K562 (cell line): ENCODE results near the gene PPT1. TPM values are rescaled to one million over a fixed set of nuclear protein-coding genes. Genes with fewer than 3 reads are reported as not detected.
A peak's percentile ranks its signal among the peaks of the same experiment; 100 is the strongest.

ENCODE experiments used
- EWSR1 ChIP-seq: fragments of 450-650 bp; IDR thresholded peaks from 2 replicates; pipeline ENCODE4 v1.6.1; 2018; ENCODE audit warnings: borderline replicate concordance, mild to moderate bottlenecking, low read depth, moderate library complexity; ENCODE audit not compliant: partially characterized antibody
- FOXA1 ChIP-seq: fragments of 450-650 bp; IDR thresholded peaks from 2 replicates; pipeline ENCODE4 v1.6.1; 2016; ENCODE audit warnings: mild to moderate bottlenecking, borderline replicate concordance
- IRF2 ChIP-seq: sonication (generic); formaldehyde crosslinking; IDR thresholded peaks from 2 replicates; pipeline ENCODE4 v1.8.1; 2022; ENCODE audit warnings: mild to moderate bottlenecking, missing genetic modification reagents
- MAFG ChIP-seq: fragments of 450-650 bp; conservative IDR thresholded peaks from 2 replicates; pipeline ENCODE4 v1.6.1; 2016; ENCODE audit warnings: missing genetic modification characterization, missing compliant biosample characterization
- U2AF1 ChIP-seq: fragments of 200-400 bp; formaldehyde crosslinking; optimal IDR thresholded peaks from 2 replicates; pipeline ENCODE3; 2017; ENCODE audit warnings: mild to moderate bottlenecking, low read depth, low read length, moderate library complexity
- XRCC3 ChIP-seq: fragments of 450-650 bp; IDR thresholded peaks from 2 replicates; pipeline ENCODE4 v1.6.1; 2017; ENCODE audit warnings: mild to moderate bottlenecking, moderate library complexity
- ZNF184 ChIP-seq: sonication (generic); formaldehyde crosslinking; IDR thresholded peaks from 2 replicates; pipeline ENCODE4 v1.5.0; 2020; ENCODE audit warnings: missing genetic modification reagents
- ZNF444 ChIP-seq: fragments of 250-450 bp; sonication (Bioruptor Pico); IDR thresholded peaks from 2 replicates; pipeline ENCODE4 v1.4.0; 2020; ENCODE audit warnings: mild to moderate bottlenecking, moderate library complexity
- ZNF695 ChIP-seq: fragments of 450-650 bp; formaldehyde crosslinking; IDR thresholded peaks from 2 replicates; pipeline ENCODE4 v1.4.0; 2020; ENCODE audit warnings: mild to moderate bottlenecking, moderate library complexity
- ZNF764 ChIP-seq: fragments of 250-450 bp; sonication (Bioruptor Pico); IDR thresholded peaks from 2 replicates; pipeline ENCODE4 v1.4.0; 2020; ENCODE audit warnings: low read depth, mild to moderate bottlenecking, moderate library complexity
- polyA plus RNA-seq, 8 experiments: library from polyadenylated mRNA; depleted of rRNA in 4 of 8; stranded (reverse) in 5 of 8; unstranded in 3 of 8; fragments of >200 nt; fragmentation: Nextera tagmentation in 2 of 8; fragmentation: Illumina TruSeq in 1 of 8; extraction: Ambion mirVana in 2 of 8; extraction: Trizol in 1 of 8; gene quantifications; 2 replicates each; pipeline versions ENCODE4 v1.2.1 to v1.2.3, GENCODE V29; 2011 to 2014; ENCODE audit warnings: inconsistent platforms in 1 of 8, missing spikeins in 1 of 8
- total RNA-seq, 7 experiments: library from RNA; depleted of rRNA in 6 of 7; stranded (reverse); fragments of >200 nt in 6 of 7; fragmentation: Illumina TruSeq in 2 of 7; extraction: Trizol in 2 of 7; gene quantifications; 2 replicates each; pipeline versions ENCODE4 v1.2.1 to v1.2.3, GENCODE V29; 2011 to 2021; ENCODE audit warnings: low replicate concordance in 1 of 7
- TF ChIP-seq, protein P1 (sequence below): fragments of 150-350 bp; IDR thresholded peaks from 2 replicates; pipeline ENCODE4 v1.6.1; 2014; ENCODE audit warnings: low read depth, mild to moderate bottlenecking, low read length, borderline replicate concordance
- TF ChIP-seq, protein P2 (sequence below): fragments of 450-650 bp; IDR thresholded peaks from 2 replicates; pipeline ENCODE4 v1.6.1; 2016; ENCODE audit warnings: low read depth, mild to moderate bottlenecking, moderate library complexity
- TF ChIP-seq, protein P3 (sequence below): fragments of 250-450 bp; sonication (Bioruptor Pico); IDR thresholded peaks from 2 replicates; pipeline ENCODE4 v1.8.0; 2022; ENCODE audit warnings: inconsistent platforms, mild to moderate bottlenecking, moderate library complexity, borderline replicate concordance
- TF ChIP-seq, protein P4 (sequence below): fragments of 250-450 bp; sonication (Bioruptor Pico); IDR thresholded peaks from 2 replicates; pipeline ENCODE4 v1.8.0; 2022; ENCODE audit warnings: moderate library complexity, mild to moderate bottlenecking, inconsistent platforms
- TF ChIP-seq, protein P5 (sequence below): sonication (generic); formaldehyde crosslinking; IDR thresholded peaks from 2 replicates; pipeline ENCODE4 v1.5.0; 2020; ENCODE audit warnings: missing genetic modification reagents

Gene PPT1
- total and polyA plus RNA-seq, 9 of the 15 experiments (the other 6 are each of a cell fraction or from before 2014, with no cell fraction given) = 72.2 to 285 (median 143) TPM

DNA sequence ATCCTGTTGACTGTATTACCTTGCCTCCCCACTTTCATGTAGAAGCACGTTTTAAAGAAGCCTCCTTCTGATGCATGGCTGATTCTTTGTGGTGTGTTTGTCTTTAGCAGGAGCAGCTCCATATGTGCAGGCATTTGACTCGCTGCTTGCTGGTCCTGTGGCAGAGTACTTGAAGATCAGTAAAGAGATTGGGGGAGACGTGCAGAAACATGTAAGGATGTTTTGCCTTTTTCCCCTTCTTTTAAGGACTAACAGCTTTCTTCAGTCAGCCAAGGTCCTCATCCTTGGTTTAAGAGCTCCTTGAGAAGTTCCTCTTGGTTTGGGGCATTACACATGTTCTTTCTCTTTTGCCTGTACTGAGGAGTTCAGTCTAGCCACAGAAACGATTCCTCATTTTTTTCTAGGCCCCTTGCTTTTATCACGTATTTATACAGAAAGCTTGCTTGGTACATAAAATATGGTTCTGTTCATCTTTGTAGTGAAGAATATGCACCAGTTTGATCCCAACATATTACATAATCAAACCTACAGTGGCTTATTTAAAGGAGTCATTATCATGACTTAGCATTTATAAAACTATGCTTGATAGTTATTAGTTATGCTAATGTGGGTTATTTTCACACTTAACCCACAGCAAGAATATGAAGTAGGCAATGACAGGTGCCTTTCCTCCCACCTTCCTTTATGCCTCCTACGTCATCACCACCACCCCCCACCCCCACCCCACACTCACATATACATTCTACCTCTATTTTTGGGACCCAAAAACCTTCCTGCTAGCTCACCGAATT lies 36.9 kb downstream of the PPT1 start (continued):
- TF ChIP-seq, protein P1, sequence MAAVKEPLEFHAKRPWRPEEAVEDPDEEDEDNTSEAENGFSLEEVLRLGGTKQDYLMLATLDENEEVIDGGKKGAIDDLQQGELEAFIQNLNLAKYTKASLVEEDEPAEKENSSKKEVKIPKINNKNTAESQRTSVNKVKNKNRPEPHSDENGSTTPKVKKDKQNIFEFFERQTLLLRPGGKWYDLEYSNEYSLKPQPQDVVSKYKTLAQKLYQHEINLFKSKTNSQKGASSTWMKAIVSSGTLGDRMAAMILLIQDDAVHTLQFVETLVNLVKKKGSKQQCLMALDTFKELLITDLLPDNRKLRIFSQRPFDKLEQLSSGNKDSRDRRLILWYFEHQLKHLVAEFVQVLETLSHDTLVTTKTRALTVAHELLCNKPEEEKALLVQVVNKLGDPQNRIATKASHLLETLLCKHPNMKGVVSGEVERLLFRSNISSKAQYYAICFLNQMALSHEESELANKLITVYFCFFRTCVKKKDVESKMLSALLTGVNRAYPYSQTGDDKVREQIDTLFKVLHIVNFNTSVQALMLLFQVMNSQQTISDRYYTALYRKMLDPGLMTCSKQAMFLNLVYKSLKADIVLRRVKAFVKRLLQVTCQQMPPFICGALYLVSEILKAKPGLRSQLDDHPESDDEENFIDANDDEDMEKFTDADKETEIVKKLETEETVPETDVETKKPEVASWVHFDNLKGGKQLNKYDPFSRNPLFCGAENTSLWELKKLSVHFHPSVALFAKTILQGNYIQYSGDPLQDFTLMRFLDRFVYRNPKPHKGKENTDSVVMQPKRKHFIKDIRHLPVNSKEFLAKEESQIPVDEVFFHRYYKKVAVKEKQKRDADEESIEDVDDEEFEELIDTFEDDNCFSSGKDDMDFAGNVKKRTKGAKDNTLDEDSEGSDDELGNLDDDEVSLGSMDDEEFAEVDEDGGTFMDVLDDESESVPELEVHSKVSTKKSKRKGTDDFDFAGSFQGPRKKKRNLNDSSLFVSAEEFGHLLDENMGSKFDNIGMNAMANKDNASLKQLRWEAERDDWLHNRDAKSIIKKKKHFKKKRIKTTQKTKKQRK = no peak
- TF ChIP-seq EWSR1 (no peak), IRF2 (CRISPR knock-in tag) (no peak), XRCC3 (no peak), ZNF695 (CRISPR knock-in tag) (peak; percentile 72; the same call in 1 of the 2 replicates), FOXA1 (no peak), MAFG (tag) (peak; percentile 72), U2AF1 (no peak), ZNF444 (CRISPR knock-in tag) (peak; percentile 48; the same call in 1 of the 2 replicates), ZNF764 (no peak), ZNF184 (CRISPR knock-in tag) (no peak)
- TF ChIP-seq, protein P2, sequence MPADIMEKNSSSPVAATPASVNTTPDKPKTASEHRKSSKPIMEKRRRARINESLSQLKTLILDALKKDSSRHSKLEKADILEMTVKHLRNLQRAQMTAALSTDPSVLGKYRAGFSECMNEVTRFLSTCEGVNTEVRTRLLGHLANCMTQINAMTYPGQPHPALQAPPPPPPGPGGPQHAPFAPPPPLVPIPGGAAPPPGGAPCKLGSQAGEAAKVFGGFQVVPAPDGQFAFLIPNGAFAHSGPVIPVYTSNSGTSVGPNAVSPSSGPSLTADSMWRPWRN = no peak
- TF ChIP-seq, protein P3, sequence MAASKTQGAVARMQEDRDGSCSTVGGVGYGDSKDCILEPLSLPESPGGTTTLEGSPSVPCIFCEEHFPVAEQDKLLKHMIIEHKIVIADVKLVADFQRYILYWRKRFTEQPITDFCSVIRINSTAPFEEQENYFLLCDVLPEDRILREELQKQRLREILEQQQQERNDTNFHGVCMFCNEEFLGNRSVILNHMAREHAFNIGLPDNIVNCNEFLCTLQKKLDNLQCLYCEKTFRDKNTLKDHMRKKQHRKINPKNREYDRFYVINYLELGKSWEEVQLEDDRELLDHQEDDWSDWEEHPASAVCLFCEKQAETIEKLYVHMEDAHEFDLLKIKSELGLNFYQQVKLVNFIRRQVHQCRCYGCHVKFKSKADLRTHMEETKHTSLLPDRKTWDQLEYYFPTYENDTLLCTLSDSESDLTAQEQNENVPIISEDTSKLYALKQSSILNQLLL (CRISPR knock-in tag) = no peak
- TF ChIP-seq, protein P4, sequence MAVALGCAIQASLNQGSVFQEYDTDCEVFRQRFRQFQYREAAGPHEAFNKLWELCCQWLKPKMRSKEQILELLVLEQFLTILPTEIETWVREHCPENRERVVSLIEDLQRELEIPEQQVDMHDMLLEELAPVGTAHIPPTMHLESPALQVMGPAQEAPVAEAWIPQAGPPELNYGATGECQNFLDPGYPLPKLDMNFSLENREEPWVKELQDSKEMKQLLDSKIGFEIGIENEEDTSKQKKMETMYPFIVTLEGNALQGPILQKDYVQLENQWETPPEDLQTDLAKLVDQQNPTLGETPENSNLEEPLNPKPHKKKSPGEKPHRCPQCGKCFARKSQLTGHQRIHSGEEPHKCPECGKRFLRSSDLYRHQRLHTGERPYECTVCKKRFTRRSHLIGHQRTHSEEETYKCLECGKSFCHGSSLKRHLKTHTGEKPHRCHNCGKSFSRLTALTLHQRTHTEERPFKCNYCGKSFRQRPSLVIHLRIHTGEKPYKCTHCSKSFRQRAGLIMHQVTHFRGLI = peak; percentile 88
- TF ChIP-seq, protein P5, sequence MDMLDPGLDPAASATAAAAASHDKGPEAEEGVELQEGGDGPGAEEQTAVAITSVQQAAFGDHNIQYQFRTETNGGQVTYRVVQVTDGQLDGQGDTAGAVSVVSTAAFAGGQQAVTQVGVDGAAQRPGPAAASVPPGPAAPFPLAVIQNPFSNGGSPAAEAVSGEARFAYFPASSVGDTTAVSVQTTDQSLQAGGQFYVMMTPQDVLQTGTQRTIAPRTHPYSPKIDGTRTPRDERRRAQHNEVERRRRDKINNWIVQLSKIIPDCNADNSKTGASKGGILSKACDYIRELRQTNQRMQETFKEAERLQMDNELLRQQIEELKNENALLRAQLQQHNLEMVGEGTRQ = no peak
